Suprapubic skin (tissue), 3 donors: ENCODE data around the gene SH3GL1.
"Not testable (repeated sequence)": the region's sequence is repeated elsewhere in the genome, so short reads cannot be mapped to it uniquely, and the experiment has no call there.

Source experiments
- POLR2A ChIP-seq, 2 donors: fragments of 450-650 bp; IDR thresholded peaks; one replicate each; pipeline ENCODE4 v1.6.1; 2017; ENCODE audit warnings: antibody characterized with exemption in 2 of 2, mild to moderate bottlenecking in 2 of 2, moderate library complexity in 2 of 2
- TF ChIP-seq, protein P1 (sequence below), 2 donors: fragments of 200-600 bp in 1 of 2; fragments of 450-650 bp in 1 of 2; sonication (generic) in 1 of 2; IDR thresholded peaks; one replicate each; pipeline ENCODE4 v1.5.1; 2016 to 2019; ENCODE audit warnings: antibody characterized with exemption in 2 of 2, mild to moderate bottlenecking in 1 of 2, moderate library complexity in 1 of 2

DNA sequence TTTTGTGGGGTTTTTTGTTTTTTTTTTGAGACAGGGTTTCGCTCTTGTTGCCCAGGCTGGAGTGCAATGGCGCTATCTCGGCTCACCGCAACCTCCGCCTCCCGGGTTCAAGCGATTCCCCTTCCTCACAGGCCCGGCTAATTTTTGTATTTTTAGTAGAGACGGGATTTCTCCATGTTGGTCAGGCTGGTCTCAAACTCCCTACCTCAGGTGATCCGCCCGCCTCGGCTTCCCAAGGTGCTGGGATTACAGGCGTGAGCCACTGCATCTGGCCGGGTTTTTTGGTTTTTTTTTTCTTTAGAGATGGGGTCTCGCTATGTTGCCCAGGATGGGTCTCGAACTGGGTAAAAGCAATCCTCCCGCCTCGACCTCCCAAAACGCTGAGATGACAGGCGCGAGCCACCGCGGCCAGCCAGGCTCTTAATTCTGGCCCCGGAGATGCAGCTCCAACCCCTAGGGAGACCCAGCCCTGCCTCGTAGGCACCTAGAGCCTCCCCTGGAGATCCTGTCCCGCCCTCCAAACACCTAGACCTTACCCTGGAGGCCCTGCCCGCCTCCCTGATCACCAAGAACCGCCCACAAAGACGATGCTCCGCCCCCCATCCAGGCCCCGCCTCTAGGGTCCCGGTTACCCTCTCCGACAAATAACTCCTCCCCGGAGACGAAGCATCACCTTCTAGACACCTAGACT lies 71.2 kb downstream of the SH3GL1 start:
- TF ChIP-seq POLR2A (IDR thresholded peaks at IDR 0.05), result not testable (repeated sequence)
- TF ChIP-seq, protein P1, sequence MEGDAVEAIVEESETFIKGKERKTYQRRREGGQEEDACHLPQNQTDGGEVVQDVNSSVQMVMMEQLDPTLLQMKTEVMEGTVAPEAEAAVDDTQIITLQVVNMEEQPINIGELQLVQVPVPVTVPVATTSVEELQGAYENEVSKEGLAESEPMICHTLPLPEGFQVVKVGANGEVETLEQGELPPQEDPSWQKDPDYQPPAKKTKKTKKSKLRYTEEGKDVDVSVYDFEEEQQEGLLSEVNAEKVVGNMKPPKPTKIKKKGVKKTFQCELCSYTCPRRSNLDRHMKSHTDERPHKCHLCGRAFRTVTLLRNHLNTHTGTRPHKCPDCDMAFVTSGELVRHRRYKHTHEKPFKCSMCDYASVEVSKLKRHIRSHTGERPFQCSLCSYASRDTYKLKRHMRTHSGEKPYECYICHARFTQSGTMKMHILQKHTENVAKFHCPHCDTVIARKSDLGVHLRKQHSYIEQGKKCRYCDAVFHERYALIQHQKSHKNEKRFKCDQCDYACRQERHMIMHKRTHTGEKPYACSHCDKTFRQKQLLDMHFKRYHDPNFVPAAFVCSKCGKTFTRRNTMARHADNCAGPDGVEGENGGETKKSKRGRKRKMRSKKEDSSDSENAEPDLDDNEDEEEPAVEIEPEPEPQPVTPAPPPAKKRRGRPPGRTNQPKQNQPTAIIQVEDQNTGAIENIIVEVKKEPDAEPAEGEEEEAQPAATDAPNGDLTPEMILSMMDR (IDR thresholded peaks at IDR 0.05), result not testable (repeated sequence)
